GM10266 (cell line): ENCODE measurements around the gene TBCD.

ENCODE experiments used
- DNase-seq: peaks from one replicate; pipeline ENCODE4 v3.0.0; 2012; ENCODE audit errors: extremely low spot score
- CTCF ChIP-seq: IDR thresholded peaks from 2 replicates; pipeline ENCODE4 v1.5.1; 2012; ENCODE audit warnings: mild to moderate bottlenecking, low read depth; ENCODE audit not compliant: control insufficient read depth, insufficient read depth; ENCODE audit errors: missing control alignments

Gene TBCD

GRCh38 chr17:82709024-82709675 lies 42.7 kb upstream of the TBCD start:
- no peak for TF ChIP-seq CTCF
- peak; percentile 49 for DNase-seq

- no peak for DNase-seq
- TF ChIP-seq CTCF: no peak
Observed at GRCh38 chr17:82709676-82710498, 42.0 kb upstream of the TBCD start.

GRCh38 chr17:82710499-82711232 lies 41.2 kb upstream of the TBCD start:
- no peak for TF ChIP-seq CTCF

GRCh38 chr17:82713071-82713723 lies 38.7 kb upstream of the TBCD start:
- no peak for DNase-seq
- TF ChIP-seq CTCF: no peak

More at GRCh38 chr17:82710499-82711232, 41.2 kb upstream of the TBCD start:
- no peak for DNase-seq

GRCh38 chr17:82716203-82717010 lies 35.5 kb upstream of the TBCD start, which contains the start of gene FN3KRP:
Gene FN3KRP, plus strand, starts transcription at chr17:82716706. Its CDS starts 50 bp downstream, at chr17:82716756.
- no peak for TF ChIP-seq CTCF

GRCh38 chr17:82718986-82719685 lies 32.7 kb upstream of the TBCD start:
- TF ChIP-seq CTCF: no peak
- DNase-seq: no peak

More at GRCh38 chr17:82716203-82717010, 35.5 kb upstream of the TBCD start, which contains the start of gene FN3KRP:
- peak; percentile 100 for DNase-seq
